Liver (tissue), 9 donors: ENCODE data around the gene CTXND1. TPM values are rescaled to one million over a fixed set of nuclear protein-coding genes. Genes with fewer than 3 reads are reported as not detected.
A peak's percentile ranks its signal among the peaks of the same experiment; 100 is the strongest.

Source experiments
- DNase-seq: peaks from one replicate; pipeline ENCODE4 v3.0.0-alpha.2; 2017; ENCODE audit warnings: low spot score
- H3K27ac ChIP-seq, 2 donors: one replicate each; pipeline ENCODE4 v1.7.0; 2013; ENCODE audit warnings: inconsistent platforms in 2 of 2, low read length in 2 of 2, control low read depth in 1 of 2, low read depth in 1 of 2, mild to moderate bottlenecking in 1 of 2
- H3K27me3 ChIP-seq, 4 donors: one replicate each; pipeline versions ENCODE4 v1.6.1 to v1.7.0; 2013; ENCODE audit warnings: low read length in 3 of 4, inconsistent platforms in 1 of 4, mild to moderate bottlenecking in 1 of 4, moderate library complexity in 1 of 4; ENCODE audit not compliant: control insufficient read depth in 4 of 4, insufficient read depth in 4 of 4
- H3K36me3 ChIP-seq, 4 donors: one replicate each; pipeline versions ENCODE4 v1.6.1 to v1.7.0; 2013; ENCODE audit warnings: low read length in 3 of 4, mild to moderate bottlenecking in 3 of 4, low read depth in 1 of 4, moderate library complexity in 1 of 4; ENCODE audit not compliant: control insufficient read depth in 4 of 4, insufficient read depth in 3 of 4
- H3K4me1 ChIP-seq, 4 donors: one replicate each; pipeline versions ENCODE4 v1.6.1 to v1.7.0; 2013; ENCODE audit warnings: low read length in 3 of 4, mild to moderate bottlenecking in 3 of 4, moderate library complexity in 1 of 4; ENCODE audit not compliant: control insufficient read depth in 4 of 4, insufficient read depth in 4 of 4
- H3K4me3 ChIP-seq, 3 donors: one replicate each; pipeline versions ENCODE4 v1.6.1 to v1.7.0; 2013; ENCODE audit warnings: low read length in 3 of 3, control low read depth in 1 of 3, low read depth in 1 of 3, mild to moderate bottlenecking in 1 of 3
- H3K9ac ChIP-seq, 2 donors: one replicate each; pipeline ENCODE4 v1.7.0; 2013; ENCODE audit warnings: low read length in 2 of 2, mild to moderate bottlenecking in 2 of 2, moderate library complexity in 2 of 2, control low read depth in 1 of 2, low read depth in 1 of 2
- H3K9me3 ChIP-seq, 4 donors: one replicate each; pipeline versions ENCODE4 v1.6.1 to v1.7.0; 2013; ENCODE audit warnings: low read length in 3 of 4; ENCODE audit not compliant: control insufficient read depth in 4 of 4
- ATF3 ChIP-seq: IDR thresholded peaks from 2 replicates; pipeline ENCODE4 v1.6.1; 2016; ENCODE audit warnings: antibody characterized with exemption
- CTCF ChIP-seq: fragments of 150-350 bp; IDR thresholded peaks from 2 replicates; pipeline ENCODE4 v1.5.1; 2017; ENCODE audit warnings: improper control_type of control experiment, low read depth, low read length; ENCODE audit not compliant: missing input control
- EGR1 ChIP-seq, 2 donors: IDR thresholded peaks; 2 replicates each; pipeline ENCODE4 v1.6.1; 2016 to 2018; ENCODE audit warnings: antibody characterized with exemption in 2 of 2, low read depth in 2 of 2
- FOXA1 ChIP-seq: IDR thresholded peaks from 2 replicates; pipeline ENCODE4 v1.6.1; 2016; ENCODE audit warnings: antibody characterized with exemption
- FOXA2 ChIP-seq: IDR thresholded peaks from 2 replicates; pipeline ENCODE4 v1.6.1; 2016; ENCODE audit warnings: antibody characterized with exemption
- GABPA ChIP-seq, 2 donors: IDR thresholded peaks in 1 of 2; conservative IDR thresholded peaks in 1 of 2; 2 replicates each; pipeline ENCODE4 v1.6.1; 2016; ENCODE audit warnings: antibody characterized with exemption in 2 of 2, mild to moderate bottlenecking in 1 of 2, moderate library complexity in 1 of 2
- HNF4A ChIP-seq, 2 donors: conservative IDR thresholded peaks; 2 replicates each; pipeline ENCODE4 v1.6.1; 2016; ENCODE audit warnings: antibody characterized with exemption in 2 of 2, mild to moderate bottlenecking in 2 of 2
- HNF4G ChIP-seq: IDR thresholded peaks from 2 replicates; pipeline ENCODE4 v1.6.1; 2016; ENCODE audit warnings: antibody characterized with exemption
- JUND ChIP-seq, 2 donors: IDR thresholded peaks; 2 replicates each; pipeline ENCODE4 v1.6.1; 2016; ENCODE audit warnings: antibody characterized with exemption in 2 of 2
- MAX ChIP-seq: IDR thresholded peaks from 2 replicates; pipeline ENCODE4 v1.6.1; 2016; ENCODE audit warnings: antibody characterized with exemption
- NR2F2 ChIP-seq: IDR thresholded peaks from 2 replicates; pipeline ENCODE4 v1.6.1; 2016; ENCODE audit warnings: antibody characterized with exemption
- RAD21 ChIP-seq, 2 donors: IDR thresholded peaks; 2 replicates each; pipeline ENCODE4 v1.6.1; 2016; ENCODE audit warnings: antibody characterized with exemption in 2 of 2, mild to moderate bottlenecking in 2 of 2
- REST ChIP-seq: IDR thresholded peaks from 2 replicates; pipeline ENCODE4 v1.6.1; 2016; ENCODE audit warnings: antibody characterized with exemption, mild to moderate bottlenecking
- RXRA ChIP-seq, 2 donors: IDR thresholded peaks; 2 replicates each; pipeline ENCODE4 v1.6.1; 2017 to 2018; ENCODE audit warnings: antibody characterized with exemption in 2 of 2, mild to moderate bottlenecking in 1 of 2
- SP1 ChIP-seq: IDR thresholded peaks from 2 replicates; pipeline ENCODE4 v1.6.1; 2018; ENCODE audit warnings: antibody characterized with exemption, mild to moderate bottlenecking
- TAF1 ChIP-seq: conservative IDR thresholded peaks from 2 replicates; pipeline ENCODE4 v1.6.1; 2016; ENCODE audit warnings: antibody characterized with exemption, mild to moderate bottlenecking
- YY1 ChIP-seq: IDR thresholded peaks from 2 replicates; pipeline ENCODE4 v1.6.1; 2016; ENCODE audit warnings: antibody characterized with exemption, mild to moderate bottlenecking
- ZBTB33 ChIP-seq: IDR thresholded peaks from 2 replicates; pipeline ENCODE4 v1.6.1; 2016; ENCODE audit warnings: antibody characterized with exemption
- WGBS: extraction: QIAGEN DNeasy Blood & Tissue Kit; methylation state at CpG from one replicate; pipeline ENCODE4 v1.1.7; 2013; 5-methylcytosine and 5-hydroxymethylcytosine counted together
- polyA plus RNA-seq, 2 donors: library from polyadenylated mRNA; stranded (reverse) in 1 of 2; unstranded in 1 of 2; fragments of 200-250 nt in 1 of 2; fragments of >200 nt in 1 of 2; fragmentation: Nextera tagmentation in 1 of 2; extraction: Ambion mirVana in 1 of 2; gene quantifications; one replicate each; pipeline versions ENCODE4 v1.2.1 to v1.2.3, GENCODE V29; 2013 to 2015
- total RNA-seq, 2 donors: library from RNA; depleted of rRNA; stranded (reverse); fragments of >200 nt; gene quantifications; one replicate each; pipeline ENCODE4 v1.2.3, GENCODE V29; 2014
- donor health status: healthy.
- donor health status: healthy.
- donor health status: healthy.
- donor health status: healthy.
- donor health status: healthy.

CTXND1 gene
- total and polyA plus RNA-seq, 4 donors: 2.9 to 4.1 (median 3.1) TPM

- Histone ChIP-seq H3K36me3 (peaks cover 12 to 35% (median 33%) of the 10 kb centered on the region in 4 donors), H3K27ac (peak overlapping the region; percentile 84 to 90), H3K27me3 (no peaks in the 10 kb centered on the region), H3K4me1 (peaks cover 27 to 58% (median 51%) of the 10 kb centered on the region in 4 donors), H3K9me3 (no peaks in the 10 kb centered on the region), H3K9ac (no peak overlapping the region), H3K4me3 (no peak overlapping the region)
- no peak for DNase-seq
- WGBS: 37% methylated on average over 6 of the region's 6 CpGs
- TF ChIP-seq HNF4A (conservative IDR thresholded peaks at IDR 0.05) (peak; percentile 55 to 71), YY1 (peak; percentile 61), HNF4G (no peak), EGR1 (IDR thresholded peaks at IDR 0.05; ENCODE audit: low read depth in 2 of 2) (no peak), ZBTB33 (no peak), JUND (IDR thresholded peaks at IDR 0.05) (peak in 1 of 2 donors; percentile 48), REST (peak; percentile 35), ATF3 (no peak), FOXA2 (no peak), FOXA1 (no peak), RXRA (IDR thresholded peaks at IDR 0.05) (peak; percentile 82 to 89), RAD21 (IDR thresholded peaks at IDR 0.05) (peak; percentile 64 to 69), NR2F2 (no peak), GABPA (IDR thresholded peaks at IDR 0.05 in 1 of 2, conservative IDR thresholded peaks at IDR 0.05 in 1 of 2) (no peak), SP1 (peak; percentile 51), MAX (peak; percentile 40), CTCF (no peak), TAF1 (no peak)
Observed at GRCh38 chr15:80176443-80176842, 75.6 kb downstream of the CTXND1 start.
